Keratinocyte (primary cell): ENCODE results near the gene SPATA31D1. TPM values are rescaled to one million over a fixed set of nuclear protein-coding genes. Genes with fewer than 3 reads are reported as not detected.

ENCODE experiments used
- DNase-seq: peaks from one replicate; pipeline ENCODE4 v3.0.0-alpha.2; 2011; ENCODE audit warnings: low read depth, missing footprints, low spot score
- FAIRE-seq: peaks from 2 replicates; lab custom pipeline; 2011; peaks lifted over from hg19 to GRCh38; lab: Jason Lieb, UNC
- H2AFZ ChIP-seq: 2 replicates; pipeline ENCODE4 v1.6.0; 2012; ENCODE audit warnings: low read length, control low read depth, inconsistent platforms; ENCODE audit not compliant: control insufficient read depth
- H3K27ac ChIP-seq: 2 replicates; pipeline ENCODE4 v1.5.1; 2011; ENCODE audit warnings: low read length; ENCODE audit not compliant: control insufficient read depth, insufficient read depth
- H3K27me3 ChIP-seq: 3 replicates; pipeline ENCODE4 v1.6.0; 2011; ENCODE audit warnings: low read length; ENCODE audit not compliant: control insufficient read depth, insufficient read depth; ENCODE audit errors: extremely low read depth
- H3K36me3 ChIP-seq, 2 experiments: 2 replicates in 1 of 2; 3 replicates in 1 of 2; pipeline ENCODE4 v1.5.1; 2011; ENCODE audit warnings: low read length in 2 of 2, mild to moderate bottlenecking in 1 of 2; ENCODE audit not compliant: control insufficient read depth in 2 of 2, insufficient read depth in 2 of 2; ENCODE audit errors: extremely low read depth in 1 of 2
- H3K4me1 ChIP-seq: 3 replicates; pipeline ENCODE4 v1.5.1; 2011; ENCODE audit warnings: low read length; ENCODE audit not compliant: control insufficient read depth, insufficient read depth; ENCODE audit errors: extremely low read depth
- H3K4me2 ChIP-seq: 3 replicates; pipeline ENCODE4 v1.6.0; 2011; ENCODE audit warnings: low read depth, low read length; ENCODE audit not compliant: control insufficient read depth, insufficient read depth; ENCODE audit errors: extremely low read depth
- H3K4me3 ChIP-seq, 3 experiments: fragments of 200-600 bp in 1 of 3; sonication (generic) in 1 of 3; 2 replicates in 2 of 3; 3 replicates in 1 of 3; pipeline ENCODE4 v1.5.1; 2011 to 2016; ENCODE audit warnings: low read length in 3 of 3, mild to moderate bottlenecking in 3 of 3, control low read depth in 2 of 3, inconsistent platforms in 1 of 3, low read depth in 1 of 3, mixed read lengths in 1 of 3, mixed run types in 1 of 3, moderate library complexity in 1 of 3; ENCODE audit not compliant: control insufficient read depth in 2 of 3, insufficient read depth in 2 of 3; ENCODE audit errors: extremely low read depth in 1 of 3
- H3K79me2 ChIP-seq: 2 replicates; pipeline ENCODE4 v1.6.0; 2012; ENCODE audit warnings: low read length; ENCODE audit not compliant: control insufficient read depth, insufficient read depth
- H3K9ac ChIP-seq: 3 replicates; pipeline ENCODE4 v1.6.0; 2011; ENCODE audit warnings: low read length; ENCODE audit not compliant: control insufficient read depth, insufficient read depth; ENCODE audit errors: extremely low read depth
- H3K9me1 ChIP-seq: 3 replicates; pipeline ENCODE4 v1.6.0; 2011; ENCODE audit warnings: low read length; ENCODE audit not compliant: control insufficient read depth, insufficient read depth; ENCODE audit errors: extremely low read depth
- H3K9me3 ChIP-seq: 2 replicates; pipeline ENCODE4 v1.5.1; 2012; ENCODE audit warnings: low read depth, low read length; ENCODE audit not compliant: control insufficient read depth
- H4K20me1 ChIP-seq: 3 replicates; pipeline ENCODE4 v1.6.0; 2011; ENCODE audit warnings: low read length; ENCODE audit not compliant: control insufficient read depth, insufficient read depth; ENCODE audit errors: extremely low read depth
- CTCF ChIP-seq, 3 experiments: IDR thresholded peaks in 1 of 3; conservative IDR thresholded peaks in 1 of 3; optimal IDR thresholded peaks in 1 of 3; 2 replicates in 2 of 3; 3 replicates in 1 of 3; pipeline versions ENCODE3 to v1.5.1; 2011; ENCODE audit warnings: low read length in 3 of 3, mild to moderate bottlenecking in 3 of 3, moderate library complexity in 2 of 3, control low read depth in 1 of 3, inconsistent platforms in 1 of 3; ENCODE audit not compliant: insufficient read depth in 2 of 3; ENCODE audit errors: extremely low read depth in 1 of 3
- EZH2 ChIP-seq: IDR thresholded peaks from one replicate; pipeline ENCODE4 v1.6.1; 2012; ENCODE audit warnings: inconsistent platforms, mild to moderate bottlenecking, low read length, moderate library complexity
- dilution Hi-C: fragments of 300-500 bp; cut with MboI; formaldehyde crosslinking; loops from one replicate; pipeline ENCODE4 v1.7.0; 2020; ENCODE audit warnings: low sequenced_read_pairs; ENCODE audit not compliant: extremely low pct_ligation_motif_present
- polyA plus RNA-seq, 5 experiments: library from polyadenylated mRNA; depleted of rRNA in 3 of 5; stranded (reverse) in 3 of 5; stranded (forward) in 1 of 5; unstranded in 1 of 5; fragments of >200 nt; gene quantifications; 1 replicate in 1 of 5; 2 replicates in 3 of 5; 3 replicates in 1 of 5; pipeline versions ENCODE4 v1.2.1 to v1.2.3, GENCODE V29; 2011 to 2012; ENCODE audit warnings: missing spikeins in 2 of 5, low read depth in 1 of 5, low replicate concordance in 1 of 5

SPATA31D1 gene
- polyA plus RNA-seq, 1 donor (not counting 4 experiments of a cell fraction or from before 2014, with no cell fraction given): not detected

DNA sequence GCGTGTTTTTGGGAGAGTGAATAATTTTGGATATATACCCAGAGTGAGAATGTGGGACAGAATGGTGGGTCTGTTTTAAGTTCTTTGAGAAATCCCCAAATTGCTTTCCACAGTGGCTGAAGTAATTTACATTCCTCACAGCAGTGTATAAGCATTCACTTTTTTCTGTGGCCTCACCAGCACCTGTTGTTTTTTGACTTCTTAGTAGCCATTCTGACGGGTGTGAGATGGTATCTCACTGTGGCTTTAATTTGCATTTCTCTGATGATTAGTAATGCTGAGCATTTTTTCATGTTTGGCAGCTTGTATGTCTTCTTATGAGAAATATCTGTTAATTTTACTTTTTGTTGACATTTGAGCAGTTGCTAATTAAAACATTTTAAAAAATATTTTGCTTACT is 9.4 kb upstream of the SPATA31D1 start:
- no peak for FAIRE-seq

DNA sequence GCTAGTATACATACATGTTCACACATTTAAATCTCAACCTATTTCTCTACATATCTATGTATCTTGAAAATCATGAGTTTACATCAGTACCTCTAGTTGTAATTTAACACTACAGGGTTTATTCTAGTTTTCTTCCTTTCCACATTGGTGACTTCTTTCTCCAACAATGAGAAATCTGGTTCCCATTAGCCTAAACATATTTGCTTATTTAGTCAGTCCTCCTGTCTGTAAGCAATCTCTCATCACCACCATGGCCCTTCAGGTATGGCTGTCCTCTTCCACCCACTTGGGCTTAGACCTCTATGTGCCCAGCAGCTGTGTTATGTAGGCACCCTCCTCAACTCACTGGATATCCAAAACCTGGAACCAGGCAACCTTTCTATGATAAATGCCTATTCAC is 8.0 kb upstream of the SPATA31D1 start:
- DNase-seq (no peak), FAIRE-seq (no peak)
- Histone ChIP-seq H2AFZ (no peak overlapping the region), H3K79me2 (no peaks in the 10 kb centered on the region), H3K4me3 (no peak overlapping the region), H3K36me3 (no peaks in the 10 kb centered on the region), H3K4me2 (no peak overlapping the region), H4K20me1 (no peaks in the 10 kb centered on the region), H3K27ac (no peak overlapping the region), H3K9ac (no peak overlapping the region), H3K4me1 (no peaks in the 10 kb centered on the region), H3K27me3 (no peaks in the 10 kb centered on the region), H3K9me3 (no peaks in the 10 kb centered on the region), H3K9me1 (no peaks in the 10 kb centered on the region)
- TF ChIP-seq EZH2: no peak
- no peak for TF ChIP-seq CTCF (optimal IDR thresholded peaks at IDR 0.05 in 1 of 3, IDR thresholded peaks at IDR 0.05 in 1 of 3, conservative IDR thresholded peaks at IDR 0.05 in 1 of 3; ENCODE audit: extremely low read depth in 1 of 3, insufficient read depth in 2 of 3, low read length in 3 of 3)
- dilution Hi-C loops: no loop called here

More for the DNA sequence above, 9.4 kb upstream of the SPATA31D1 start:
- dilution Hi-C loops: no loop called here
- no peaks in the 10 kb centered on the region for H3K27me3 ChIP-seq
- TF ChIP-seq EZH2 (no peak), CTCF (optimal IDR thresholded peaks at IDR 0.05 in 1 of 3, IDR thresholded peaks at IDR 0.05 in 1 of 3, conservative IDR thresholded peaks at IDR 0.05 in 1 of 3; ENCODE audit: extremely low read depth in 1 of 3, insufficient read depth in 2 of 3, low read length in 3 of 3) (no peak)
- H3K9me3 ChIP-seq: no peaks in the 10 kb centered on the region
- H3K27ac ChIP-seq: no peak overlapping the region
- H3K9me1 ChIP-seq: no peaks in the 10 kb centered on the region
- no peaks in the 10 kb centered on the region for H3K36me3 ChIP-seq
- H4K20me1 ChIP-seq: no peaks in the 10 kb centered on the region
- no peak overlapping the region for H2AFZ ChIP-seq
- DNase-seq: no peak
- H3K79me2 ChIP-seq: no peaks in the 10 kb centered on the region
- no peaks in the 10 kb centered on the region for H3K4me1 ChIP-seq
- no peak overlapping the region for H3K4me3 ChIP-seq
- no peak overlapping the region for H3K9ac ChIP-seq
- H3K4me2 ChIP-seq: no peak overlapping the region
